Epithelial cell of proximal tubule (primary cell): ENCODE results near the gene FAHD1. TPM values are rescaled to one million over a fixed set of nuclear protein-coding genes. Genes with fewer than 3 reads are reported as not detected.

Source experiments
- DNase-seq: peaks from one replicate; pipeline ENCODE4 v3.0.0-alpha.2; 2011; ENCODE audit warnings: low read depth
- H3K4me3 ChIP-seq: 2 replicates; pipeline ENCODE4 v1.5.1; 2011; ENCODE audit warnings: low read depth, mild to moderate bottlenecking, low read length
- total RNA-seq: library from RNA; depleted of rRNA; stranded (reverse); fragments of >200 nt; gene quantifications from 2 replicates; pipeline ENCODE4 v1.2.3, GENCODE V29; 2015
- TF ChIP-seq, protein P1 (sequence below): conservative IDR thresholded peaks from 2 replicates; pipeline ENCODE4 v1.5.1; 2012; ENCODE audit warnings: low read depth, mild to moderate bottlenecking, low read length

The FAHD1 gene
- total RNA-seq, 1 donor from 2014 or later = 59.2 TPM

DNA sequence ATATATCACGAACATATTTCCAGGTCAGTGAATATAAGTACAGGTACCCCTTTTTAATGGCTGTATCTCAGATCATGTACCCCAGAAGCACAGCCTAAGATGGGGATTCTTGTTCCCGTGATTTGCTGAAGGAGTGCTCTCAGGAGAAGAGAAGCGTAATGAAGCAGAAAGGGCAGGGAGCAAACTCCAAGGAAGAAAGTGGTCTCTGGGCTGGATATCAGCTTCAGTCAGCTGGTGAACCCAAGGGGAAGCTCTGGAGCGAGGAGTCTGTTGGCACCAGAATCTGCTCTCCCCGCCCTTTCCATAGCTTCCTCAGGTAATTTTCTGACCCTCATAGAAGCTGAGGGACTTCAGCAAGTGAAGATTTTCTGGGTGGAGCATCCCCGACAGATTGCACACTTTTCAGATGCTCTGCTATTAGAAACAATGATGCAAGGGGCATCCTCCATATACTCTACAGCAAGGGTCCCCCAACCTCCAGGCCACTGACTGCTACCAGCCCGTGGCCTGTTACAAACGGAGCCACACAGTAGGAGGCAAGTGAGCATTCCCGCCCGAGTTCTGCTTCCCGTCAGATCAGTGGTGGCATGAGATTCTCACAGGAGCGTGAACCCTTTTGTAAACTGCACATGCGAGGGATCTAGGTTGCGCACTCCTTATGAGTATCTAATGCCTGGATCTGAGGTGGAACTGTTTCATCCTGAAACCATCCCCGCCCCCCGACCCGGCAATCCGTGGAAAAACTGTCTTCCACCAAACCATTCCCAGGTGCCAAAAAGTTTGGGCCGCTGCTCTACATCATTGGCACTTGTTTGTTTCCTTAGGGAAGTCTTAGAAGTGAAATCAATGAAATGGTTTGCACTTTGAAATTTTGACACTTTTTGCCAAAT lies 4.4 kb downstream of the FAHD1 start:
- no peak overlapping the region for H3K4me3 ChIP-seq
- TF ChIP-seq, protein P1, sequence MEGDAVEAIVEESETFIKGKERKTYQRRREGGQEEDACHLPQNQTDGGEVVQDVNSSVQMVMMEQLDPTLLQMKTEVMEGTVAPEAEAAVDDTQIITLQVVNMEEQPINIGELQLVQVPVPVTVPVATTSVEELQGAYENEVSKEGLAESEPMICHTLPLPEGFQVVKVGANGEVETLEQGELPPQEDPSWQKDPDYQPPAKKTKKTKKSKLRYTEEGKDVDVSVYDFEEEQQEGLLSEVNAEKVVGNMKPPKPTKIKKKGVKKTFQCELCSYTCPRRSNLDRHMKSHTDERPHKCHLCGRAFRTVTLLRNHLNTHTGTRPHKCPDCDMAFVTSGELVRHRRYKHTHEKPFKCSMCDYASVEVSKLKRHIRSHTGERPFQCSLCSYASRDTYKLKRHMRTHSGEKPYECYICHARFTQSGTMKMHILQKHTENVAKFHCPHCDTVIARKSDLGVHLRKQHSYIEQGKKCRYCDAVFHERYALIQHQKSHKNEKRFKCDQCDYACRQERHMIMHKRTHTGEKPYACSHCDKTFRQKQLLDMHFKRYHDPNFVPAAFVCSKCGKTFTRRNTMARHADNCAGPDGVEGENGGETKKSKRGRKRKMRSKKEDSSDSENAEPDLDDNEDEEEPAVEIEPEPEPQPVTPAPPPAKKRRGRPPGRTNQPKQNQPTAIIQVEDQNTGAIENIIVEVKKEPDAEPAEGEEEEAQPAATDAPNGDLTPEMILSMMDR = no peak
- DNase-seq = no peak

DNA sequence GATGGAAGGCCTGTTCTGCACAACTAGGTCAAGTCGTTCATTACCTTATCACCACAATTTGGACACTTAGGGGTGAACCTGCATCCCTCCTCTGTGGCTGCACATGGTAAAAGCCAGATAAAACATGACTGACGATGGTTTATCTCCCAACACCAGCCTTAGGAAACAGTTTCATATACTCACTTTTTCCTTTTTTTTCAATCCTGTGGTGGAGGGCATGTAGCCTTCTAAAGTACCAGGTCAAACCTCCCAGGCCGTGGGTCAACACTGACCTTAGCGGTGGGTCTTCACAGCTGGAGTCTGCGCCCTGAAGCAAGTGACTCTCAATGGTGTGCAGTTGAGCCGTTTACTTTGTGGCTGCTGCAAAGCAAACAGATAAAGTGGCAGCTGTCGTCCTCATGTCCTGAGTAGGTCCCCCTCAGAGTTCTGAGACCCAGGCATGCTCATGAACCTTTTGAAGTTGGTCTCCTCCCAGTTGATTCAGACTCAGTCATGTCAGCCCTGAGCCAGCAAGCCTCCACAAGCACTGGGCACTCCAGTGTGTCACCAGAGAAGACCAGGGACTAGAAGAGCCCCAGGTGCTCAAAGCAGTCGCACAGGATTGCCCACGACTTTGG lies 5.9 kb downstream of the FAHD1 start:
- no peak for DNase-seq
- H3K4me3 ChIP-seq = no peak overlapping the region
- TF ChIP-seq, protein P1 = no peak

DNA sequence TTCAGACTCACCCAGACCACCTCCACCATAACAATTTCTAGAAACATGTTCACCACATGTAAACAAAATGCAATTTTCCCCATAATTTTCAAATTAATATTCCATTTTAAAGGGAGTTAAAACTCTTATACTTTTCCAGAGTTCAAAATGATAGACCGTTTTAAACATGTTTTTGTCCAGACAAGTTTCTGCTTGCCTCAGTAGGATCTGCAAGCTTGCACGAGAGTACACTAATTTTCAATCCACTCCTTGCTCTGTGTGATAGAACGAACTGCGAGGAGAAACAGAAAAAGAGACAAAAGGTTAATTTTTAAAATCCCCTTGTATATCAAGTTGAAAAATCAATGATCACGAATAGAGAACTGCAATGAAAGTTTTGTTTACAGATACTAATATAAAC lies 7.1 kb downstream of the FAHD1 start:
- no peak overlapping the region for H3K4me3 ChIP-seq
- DNase-seq = no peak
- TF ChIP-seq, protein P1 = no peak

DNA sequence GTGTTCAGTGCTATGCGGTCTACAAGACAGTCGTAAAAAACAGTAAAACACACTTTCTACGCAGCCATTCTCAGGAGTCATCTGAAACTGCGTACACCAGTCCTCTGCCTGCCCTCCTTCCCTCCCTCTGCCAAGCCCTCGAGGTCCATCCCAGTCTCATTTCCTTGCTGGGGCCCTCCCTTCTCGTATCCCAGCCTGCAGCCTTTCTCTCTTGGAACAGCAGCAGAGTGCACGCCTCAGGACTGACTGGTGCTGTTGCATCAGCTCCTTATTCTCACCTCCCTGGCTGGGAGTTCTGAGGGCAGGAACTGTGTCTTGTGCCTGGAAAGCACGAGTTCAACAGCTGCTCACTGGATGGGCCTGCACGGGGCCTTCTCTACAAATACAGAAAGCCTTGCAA lies 12.5 kb downstream of the FAHD1 start:
- TF ChIP-seq, protein P1 = no peak
- DNase-seq = no peak
- no peak overlapping the region for H3K4me3 ChIP-seq

DNA sequence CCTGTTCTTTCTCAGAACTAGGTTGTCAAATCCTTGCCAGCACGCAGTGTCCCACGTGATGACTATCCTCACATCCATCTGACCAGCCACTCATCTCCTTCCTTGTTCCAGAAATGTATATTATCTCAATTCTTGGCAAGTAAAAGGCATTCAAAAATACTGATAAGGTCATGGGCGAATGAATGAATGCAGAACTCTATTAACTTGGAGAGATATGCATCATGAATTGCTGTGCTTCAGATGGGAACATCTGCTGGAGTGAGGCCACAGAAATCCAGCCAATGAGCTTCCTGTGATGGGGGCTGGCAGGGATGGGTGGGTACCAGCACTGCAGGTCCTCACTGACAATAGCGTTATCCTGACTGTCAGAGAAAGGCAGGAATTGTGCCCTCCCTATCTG lies 19.0 kb downstream of the FAHD1 start:
- TF ChIP-seq, protein P1 = no peak
- no peak for DNase-seq
- no peak overlapping the region for H3K4me3 ChIP-seq

DNA sequence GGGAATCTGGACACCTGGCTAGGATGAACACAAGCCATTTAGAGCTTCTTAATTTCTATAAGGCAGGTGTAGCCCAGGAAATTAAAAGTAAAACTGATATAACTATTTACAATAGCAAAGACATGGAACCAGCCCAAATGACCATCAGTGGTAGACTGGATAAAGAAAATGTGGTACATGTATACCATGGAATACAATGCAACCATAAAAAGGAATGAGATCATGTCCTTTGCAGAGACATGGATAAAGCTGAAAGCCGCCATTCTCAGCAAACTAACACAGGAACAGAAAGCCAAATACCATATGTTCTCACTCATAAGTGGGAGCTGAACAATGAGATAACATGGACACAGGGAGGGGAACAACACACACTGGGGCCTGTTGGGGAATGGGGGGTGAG lies 19.4 kb downstream of the FAHD1 start:
- TF ChIP-seq, protein P1 = no peak

More for the DNA sequence above, 19.4 kb downstream of the FAHD1 start:
- no peak overlapping the region for H3K4me3 ChIP-seq
- DNase-seq = no peak
